HG03159 (cell line): ENCODE measurements around the gene FTCD.
"Not testable (repeated sequence)": the region's sequence is repeated elsewhere in the genome, so short reads cannot be mapped to it uniquely, and the experiment has no call there.

Source experiments
- ATAC-seq: cut with Tn5 transposase; IDR thresholded peaks from one replicate; pipeline ENCODE4 v1.9.1; 2021; ENCODE audit warnings: mild to moderate bottlenecking, moderate library complexity; ENCODE audit not compliant: unreplicated experiment

FTCD gene, protein sequence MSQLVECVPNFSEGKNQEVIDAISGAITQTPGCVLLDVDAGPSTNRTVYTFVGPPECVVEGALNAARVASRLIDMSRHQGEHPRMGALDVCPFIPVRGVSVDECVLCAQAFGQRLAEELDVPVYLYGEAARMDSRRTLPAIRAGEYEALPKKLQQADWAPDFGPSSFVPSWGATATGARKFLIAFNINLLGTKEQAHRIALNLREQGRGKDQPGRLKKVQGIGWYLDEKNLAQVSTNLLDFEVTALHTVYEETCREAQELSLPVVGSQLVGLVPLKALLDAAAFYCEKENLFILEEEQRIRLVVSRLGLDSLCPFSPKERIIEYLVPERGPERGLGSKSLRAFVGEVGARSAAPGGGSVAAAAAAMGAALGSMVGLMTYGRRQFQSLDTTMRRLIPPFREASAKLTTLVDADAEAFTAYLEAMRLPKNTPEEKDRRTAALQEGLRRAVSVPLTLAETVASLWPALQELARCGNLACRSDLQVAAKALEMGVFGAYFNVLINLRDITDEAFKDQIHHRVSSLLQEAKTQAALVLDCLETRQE

DNA sequence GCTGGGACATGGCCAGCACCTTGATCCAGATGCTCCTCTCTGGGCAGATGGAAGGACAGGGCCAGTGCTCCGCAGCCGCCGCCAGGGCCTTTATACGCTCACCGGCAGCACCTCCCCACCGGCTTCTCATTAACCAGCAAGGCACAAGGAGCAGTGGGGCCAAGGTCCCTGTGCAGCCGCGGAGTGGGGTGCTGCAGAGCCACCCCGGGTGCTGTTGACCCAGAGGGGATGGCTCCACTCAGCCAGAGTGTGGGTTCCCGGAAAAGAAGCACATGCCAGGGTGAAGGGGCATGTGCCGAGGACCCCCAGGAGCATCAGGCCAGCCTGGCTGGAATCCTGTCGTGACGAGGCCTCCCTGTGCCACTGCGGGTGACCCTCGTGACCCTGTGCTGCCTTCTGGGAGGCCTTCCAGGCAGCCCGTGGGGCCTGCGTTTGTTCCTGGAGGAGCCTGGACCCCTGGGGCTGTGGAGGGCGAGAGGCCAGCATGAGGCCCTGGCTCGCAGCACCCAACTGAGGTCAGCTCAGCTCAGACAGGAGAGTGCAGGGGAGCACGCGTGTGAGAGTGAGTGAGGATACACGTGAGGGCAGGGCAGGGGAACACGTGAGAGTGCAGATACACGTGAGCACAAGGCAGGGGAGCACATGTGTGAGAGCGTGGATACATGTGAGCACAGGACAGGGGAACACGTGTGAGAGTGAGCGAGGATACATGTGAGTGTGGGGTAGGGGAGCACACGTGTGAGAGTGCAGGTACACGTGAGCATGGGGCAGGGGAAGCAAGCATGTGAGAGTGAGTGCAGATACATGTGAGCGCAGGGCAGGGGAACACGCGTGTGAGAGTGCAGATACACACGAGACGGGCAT is at the start of gene FTCD:
FTCD (minus strand) TSS at position 66 of the 864 bp plus-strand sequence; CDS start at position 10, 56 bp downstream.
- ATAC-seq: no peak

DNA sequence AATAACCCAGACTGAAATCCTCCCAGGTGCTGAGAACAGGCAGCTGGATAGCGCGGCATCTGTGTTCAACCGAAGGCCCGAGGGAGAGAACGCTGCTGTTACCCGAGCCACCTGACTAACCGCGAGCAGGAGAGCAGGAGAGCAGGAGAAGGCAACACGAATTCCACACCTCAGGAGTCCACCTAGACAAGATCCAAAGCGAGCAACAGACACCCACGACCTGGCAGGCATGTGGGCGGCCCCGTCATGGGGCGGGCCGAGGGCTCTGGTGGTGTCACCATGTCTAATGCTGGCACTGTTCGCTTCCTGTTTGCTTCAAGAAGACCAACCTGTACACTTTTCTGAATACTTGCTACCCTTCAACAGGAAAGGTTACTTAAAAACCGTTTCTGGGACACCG is 49.8 kb upstream of the FTCD start:
- no peak for ATAC-seq

DNA sequence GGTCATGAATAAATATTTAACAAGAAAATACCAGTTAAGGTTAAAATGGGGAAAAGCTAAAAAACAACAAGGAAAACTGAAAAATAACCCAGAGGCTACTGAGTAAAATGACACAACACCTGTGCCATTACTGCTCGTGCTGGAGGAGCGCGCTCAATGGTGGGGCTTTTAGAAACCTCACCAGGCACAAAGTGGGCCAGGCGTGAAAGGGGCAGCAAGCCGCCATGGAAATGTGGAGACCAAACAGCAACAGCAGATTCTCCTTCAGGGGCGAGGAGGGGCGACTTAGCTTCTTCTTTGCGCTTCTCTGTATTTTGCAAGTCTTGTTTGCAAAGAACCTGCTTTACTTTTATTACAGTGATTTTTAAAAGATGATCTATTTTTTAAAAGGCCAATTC is 47.8 kb upstream of the FTCD start:
- no peak for ATAC-seq

DNA sequence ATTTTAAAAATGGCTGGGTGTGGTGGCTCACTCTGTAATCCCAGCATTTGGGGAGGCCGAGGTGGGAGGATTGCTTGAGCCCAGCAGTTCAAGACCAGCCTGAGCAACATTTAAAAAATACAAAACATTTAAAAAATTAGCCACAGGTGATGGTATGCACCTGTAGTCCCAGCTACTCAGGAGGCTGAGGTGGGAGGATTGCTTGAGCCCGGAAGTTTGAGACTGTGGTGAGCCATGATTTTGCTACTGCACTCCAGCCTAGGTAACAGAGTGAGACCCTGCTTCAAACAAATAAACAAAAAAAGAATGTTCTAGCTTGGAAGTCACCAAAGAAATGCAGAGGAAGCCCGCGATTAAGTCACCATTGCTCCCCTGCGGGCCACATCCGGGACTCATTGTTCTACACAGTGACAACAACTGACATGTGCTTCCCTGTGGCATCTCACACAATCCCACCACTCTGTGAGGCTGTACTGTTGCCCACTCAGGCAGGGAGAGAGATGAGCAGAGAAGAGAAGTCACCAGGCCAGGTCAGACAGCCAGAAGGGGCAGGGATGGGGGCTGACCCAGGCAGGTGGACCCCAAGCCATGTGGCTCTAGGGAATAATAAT is 47.3 kb upstream of the FTCD start:
- no peak for ATAC-seq

DNA sequence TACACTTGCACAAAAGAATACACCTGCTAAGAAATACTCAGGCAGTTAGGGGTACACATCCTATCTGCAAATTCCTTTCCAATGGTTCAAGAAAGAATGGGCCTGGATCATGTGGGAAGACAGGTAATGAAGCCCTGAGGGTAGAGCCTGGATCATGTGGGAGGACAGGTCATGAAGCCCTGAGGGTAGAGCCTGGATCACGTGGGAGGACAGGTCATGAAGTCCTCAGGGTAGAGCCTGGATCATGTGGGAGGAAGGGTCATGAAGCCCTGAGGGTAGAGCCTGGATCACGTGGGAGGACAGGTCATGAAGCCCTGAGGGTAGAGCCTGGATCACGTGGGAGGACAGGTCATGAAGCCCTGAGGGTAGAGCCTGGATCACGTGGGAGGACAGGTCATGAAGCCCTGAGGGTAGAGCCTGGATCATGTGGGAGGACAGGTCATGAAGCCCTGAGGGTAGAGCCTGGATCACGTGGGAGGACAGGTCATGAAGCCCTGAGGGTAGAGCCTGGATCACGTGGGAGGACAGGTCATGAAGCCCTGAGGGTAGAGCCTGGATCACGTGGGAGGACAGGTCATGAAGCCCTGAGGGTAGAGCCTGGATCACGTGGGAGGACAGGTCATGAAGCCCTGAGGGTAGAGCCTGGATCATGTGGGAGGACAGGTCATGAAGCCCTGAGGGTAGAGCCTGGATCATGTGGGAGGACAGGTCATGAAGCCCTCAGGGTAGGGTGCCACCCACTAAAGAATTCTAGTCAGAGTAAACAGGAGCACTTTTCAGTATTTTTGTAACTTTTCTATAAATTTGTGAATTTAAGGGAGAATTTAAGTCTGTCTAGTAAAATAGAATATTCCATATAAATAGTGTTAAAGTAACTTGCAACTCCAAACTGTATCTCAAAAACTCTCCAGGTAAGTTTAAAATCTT is 45.8 kb upstream of the FTCD start:
- not testable (repeated sequence) for ATAC-seq

DNA sequence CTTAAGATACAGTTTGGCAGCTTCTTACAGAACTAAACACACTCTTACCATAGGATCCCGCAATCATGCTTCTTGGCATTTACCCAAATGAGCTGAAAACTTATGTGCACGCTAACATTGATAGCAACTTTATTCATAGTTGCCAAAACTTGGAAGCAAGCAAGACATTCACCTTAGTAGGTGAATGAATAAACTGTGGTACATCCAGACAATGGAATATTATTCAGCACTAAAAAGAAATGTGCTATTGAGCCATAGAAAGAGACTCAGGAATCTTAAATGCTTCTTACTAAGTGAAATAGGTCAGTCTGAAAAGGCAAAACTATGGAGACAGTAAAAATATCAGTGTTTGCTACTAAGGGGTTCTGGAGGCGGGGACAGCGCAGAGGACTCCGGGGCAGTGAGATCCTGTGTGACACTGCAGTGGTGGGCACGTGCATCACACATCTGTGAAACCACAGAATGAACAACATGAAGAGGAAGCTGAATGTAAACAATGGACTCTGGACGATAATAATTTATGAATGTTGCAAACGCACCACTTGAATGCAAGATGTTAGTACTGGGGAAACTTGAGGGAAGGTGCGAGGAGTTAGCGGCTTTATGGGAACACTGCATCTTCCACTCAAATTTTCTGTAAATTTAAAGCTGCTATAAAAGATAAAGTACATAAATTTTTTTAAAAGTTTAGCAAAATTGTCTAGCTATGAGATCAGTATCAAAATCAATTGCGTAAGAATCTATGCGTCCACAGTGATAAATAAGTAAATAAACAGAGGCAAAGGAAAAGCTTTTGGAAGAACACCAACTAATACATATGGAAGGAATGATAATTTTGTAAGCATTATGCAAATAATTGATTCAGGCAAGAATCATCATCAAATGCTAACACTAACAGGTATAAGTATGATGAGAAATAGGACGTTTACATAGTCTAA is 44.3 kb upstream of the FTCD start:
- no peak for ATAC-seq

DNA sequence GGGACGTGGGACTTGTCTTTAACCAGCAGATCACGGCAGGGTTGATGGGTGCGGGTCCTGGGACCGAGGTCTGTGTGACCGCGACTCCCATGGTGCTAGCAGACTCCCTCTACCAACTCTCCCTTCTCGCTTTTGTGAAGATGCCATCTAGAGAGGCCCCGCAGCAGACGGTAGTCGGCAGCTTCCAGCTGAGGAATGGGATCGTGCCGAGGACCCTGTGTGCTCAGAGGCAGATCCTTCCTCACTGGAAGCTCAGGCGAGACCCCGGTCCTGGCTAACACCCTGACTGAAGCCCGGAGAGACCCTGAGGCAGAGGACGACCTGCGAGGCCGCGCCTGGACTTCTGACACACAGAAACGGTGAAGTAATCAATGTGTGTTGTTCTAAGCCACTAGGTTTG is 41.4 kb upstream of the FTCD start:
- ATAC-seq: no peak

DNA sequence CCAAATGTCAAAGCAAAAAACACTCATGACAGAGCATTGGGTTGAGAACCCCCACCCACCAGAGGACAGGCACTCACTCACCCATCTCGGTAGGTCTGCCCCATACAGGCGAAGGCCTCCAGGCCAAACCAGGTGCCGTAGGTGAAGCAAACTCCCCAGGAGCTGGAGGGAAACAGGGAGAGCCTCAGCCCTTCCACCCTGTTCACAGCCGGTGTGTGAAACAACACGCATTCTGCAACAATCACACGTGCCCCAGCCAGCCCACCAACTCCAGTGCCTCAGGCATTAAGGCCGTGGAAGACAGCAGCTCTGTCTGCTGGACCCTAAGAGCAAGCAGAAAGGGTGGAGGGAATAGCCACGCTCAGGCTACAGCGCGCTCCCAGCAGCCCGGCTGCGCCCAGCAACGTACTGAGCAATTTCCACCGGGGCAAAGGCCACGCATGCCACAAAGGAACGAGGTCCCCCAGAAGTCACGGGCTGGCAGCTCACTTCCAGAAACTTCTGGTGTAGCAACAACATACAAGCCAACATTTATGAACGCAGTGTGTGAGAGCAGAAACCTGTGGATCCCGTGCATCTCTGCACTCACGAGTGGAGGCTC is 40.3 kb upstream of the FTCD start:
- ATAC-seq: no peak

DNA sequence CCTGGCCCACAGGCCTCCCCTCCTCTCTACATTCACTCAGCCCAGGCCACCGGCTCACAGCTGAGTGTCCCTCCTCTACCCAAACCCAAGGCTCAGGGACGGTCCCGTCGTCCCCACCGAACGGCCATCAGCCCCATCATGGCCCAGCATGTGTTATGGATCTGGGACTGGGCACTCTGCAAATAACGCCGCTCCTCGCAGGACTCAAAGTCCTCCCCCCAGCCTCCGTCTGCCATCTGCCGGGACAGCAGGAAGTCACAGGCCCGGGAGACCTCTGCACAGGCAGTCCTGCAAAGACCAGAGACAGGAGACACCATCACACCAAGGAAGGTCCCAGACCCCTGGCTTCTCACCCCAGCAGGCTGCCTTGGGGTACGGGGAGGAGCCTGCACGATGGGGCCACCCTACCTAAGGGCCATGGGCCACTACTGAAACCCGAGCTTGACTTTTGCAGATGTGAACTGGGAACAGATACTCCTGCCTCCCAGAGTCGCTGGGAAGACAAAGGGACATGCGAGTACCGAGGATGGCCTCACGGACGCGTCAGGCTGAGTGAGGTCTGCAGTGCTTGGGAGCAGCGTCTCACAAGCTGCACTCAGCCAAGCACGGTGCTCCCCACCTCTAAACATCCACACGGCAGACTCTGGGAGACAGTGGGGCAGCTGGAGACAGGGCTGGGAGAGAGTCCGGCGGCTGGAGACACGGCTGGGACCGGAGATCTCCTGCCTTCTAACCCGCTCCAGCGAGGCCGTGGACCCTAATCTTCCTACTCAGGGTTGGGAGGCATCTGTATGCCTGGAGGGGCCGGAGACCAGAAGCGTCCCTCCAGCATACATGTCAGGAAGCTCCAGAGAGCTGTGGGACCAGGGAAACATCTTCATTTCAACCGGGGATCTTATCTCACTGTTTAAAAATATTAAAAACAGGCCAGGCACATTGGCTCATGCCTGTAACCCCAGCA is 39.3 kb upstream of the FTCD start:
- no peak for ATAC-seq

DNA sequence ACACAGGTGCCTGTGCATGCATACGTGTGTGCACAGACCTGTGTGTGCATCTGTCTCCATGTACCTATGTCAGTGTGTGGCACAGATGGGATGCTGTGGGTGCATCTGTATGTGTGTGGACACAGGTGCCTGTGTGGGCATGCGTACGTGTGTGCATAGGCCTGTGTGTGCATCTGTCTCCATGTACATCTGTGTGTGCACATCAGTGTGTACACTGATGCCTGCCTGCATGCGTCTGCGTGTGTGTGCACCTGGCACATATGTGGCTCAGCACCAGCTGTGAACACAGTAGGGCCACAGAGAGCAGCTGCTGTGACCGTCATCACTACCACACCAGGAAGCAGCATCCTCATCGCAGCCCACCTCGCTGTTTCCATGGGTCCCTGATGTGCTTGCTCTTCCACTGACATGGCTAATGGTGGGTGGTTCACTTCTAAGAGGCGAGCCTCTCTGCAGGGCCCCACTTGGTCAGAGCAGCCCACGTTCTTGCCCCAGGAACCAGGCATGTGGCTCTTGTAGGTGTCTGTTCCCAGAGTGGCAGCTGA is 38.5 kb upstream of the FTCD start:
- no peak for ATAC-seq

DNA sequence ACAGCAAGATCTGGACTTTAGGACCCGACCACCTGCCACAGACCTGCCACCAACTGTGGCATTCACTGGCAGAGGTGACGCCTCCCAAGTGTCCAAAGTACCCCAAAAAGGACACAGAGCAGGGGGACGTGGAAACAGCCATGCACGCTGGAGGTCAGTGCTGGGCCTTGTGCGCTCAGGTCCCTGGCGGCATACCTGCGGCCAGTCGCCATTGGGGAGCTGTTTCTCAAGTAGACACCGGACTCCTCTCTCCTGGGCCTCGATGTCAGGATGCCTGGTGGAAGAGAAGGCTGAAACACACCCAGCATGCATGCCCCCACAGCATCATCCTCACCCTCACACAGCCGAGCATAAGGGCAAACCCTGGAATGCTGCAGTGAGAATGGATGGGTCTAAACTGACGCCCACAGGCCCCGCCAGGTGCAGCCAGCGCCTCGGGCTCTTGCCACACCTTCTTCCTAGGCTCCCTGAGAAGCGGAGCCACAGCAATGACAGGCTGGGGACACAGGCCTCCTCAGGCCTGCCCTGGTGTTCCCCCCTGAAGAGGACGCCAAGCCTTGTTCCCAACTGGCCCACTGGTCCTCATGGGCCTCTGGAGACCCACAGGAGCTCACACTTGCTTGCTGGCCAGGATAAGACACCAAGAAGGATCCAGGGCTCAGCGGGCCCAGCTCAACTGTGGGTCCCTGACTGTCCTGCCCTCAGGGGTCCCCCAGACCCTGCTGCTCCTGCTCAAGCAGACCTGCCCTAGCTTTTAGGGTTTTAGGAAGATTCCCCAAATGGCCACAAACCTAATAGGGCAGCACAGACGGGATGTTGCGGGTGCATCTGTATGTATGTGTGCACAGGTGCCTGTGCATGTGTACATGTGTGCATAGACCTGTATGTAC is 36.6 kb upstream of the FTCD start:
- no peak for ATAC-seq

DNA sequence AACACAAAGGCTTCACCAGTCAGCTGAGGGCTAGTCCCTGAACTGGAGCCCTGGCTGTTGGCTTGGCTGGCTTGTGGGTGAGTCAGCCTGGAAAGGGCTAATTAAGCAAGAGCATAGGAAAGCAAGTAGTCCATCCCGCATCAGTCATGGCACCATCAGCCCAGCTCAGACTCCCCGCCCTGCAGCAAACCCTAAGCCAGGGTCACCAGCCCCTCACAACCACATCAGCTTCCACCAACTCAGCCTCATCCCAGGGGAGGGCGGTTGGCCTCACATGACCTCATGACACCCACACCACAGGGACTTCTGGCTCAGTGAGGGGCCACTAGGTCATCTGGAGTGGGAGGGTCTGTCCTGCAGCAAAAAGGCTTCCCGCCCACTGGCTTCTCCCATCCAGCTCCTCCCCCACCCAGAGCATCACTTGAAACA is 35.9 kb upstream of the FTCD start:
- no peak for ATAC-seq

DNA sequence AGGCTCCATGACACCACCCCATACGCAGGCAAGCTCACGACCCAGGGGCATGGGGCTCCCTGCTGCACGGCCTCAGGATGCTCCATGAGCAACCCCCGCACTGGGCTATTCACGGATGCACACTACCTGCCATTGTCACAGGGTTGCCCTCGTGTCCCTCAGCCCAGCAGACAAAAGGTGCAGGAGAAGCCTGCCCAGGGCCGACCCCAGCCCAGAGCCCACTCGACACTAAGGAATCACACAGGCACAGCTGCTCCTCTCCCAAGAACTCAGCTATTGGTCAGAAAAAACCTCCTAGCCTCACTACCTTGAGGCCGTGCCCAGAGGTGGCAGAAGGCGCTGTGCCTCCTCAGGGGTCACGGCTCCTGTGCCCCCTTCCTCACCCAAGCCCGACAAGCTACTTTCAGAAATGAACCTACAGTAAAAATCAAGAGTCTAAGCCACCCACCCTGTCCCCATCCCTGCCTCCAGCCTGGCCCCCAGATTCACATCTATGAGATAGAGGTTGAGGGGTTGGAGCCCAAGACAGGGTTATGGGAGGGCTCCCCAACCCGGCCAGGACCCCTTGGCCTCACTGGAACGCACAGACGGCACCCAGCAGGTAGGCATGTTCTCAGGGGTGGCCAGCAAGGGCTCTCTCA is 35.2 kb upstream of the FTCD start:
- ATAC-seq: no peak

DNA sequence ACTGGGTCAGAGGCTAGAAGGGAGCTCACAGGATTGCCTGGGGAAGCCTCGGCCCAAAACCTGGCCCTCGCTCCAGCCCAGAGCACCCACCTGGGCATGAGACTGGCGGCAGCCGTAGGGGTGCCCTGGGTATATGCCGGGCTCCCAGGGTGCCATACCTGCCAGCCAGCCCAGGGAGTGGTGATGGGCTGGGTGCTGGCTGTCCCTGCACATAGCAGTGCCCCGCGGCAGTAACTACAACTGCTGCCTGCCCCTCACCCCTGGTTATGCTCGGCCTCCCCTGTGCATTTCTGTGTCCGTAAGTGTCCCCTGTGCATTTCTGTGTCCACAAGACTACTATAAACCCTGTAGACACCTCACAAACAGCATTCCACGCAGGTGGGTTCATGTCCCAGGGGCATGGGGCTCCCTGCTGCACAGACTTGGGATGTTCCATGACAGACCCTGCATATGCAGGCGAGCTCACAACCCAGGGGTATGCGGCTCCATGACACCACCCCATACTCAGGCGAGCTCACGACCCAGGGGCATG is 34.6 kb upstream of the FTCD start:
- no peak for ATAC-seq

DNA sequence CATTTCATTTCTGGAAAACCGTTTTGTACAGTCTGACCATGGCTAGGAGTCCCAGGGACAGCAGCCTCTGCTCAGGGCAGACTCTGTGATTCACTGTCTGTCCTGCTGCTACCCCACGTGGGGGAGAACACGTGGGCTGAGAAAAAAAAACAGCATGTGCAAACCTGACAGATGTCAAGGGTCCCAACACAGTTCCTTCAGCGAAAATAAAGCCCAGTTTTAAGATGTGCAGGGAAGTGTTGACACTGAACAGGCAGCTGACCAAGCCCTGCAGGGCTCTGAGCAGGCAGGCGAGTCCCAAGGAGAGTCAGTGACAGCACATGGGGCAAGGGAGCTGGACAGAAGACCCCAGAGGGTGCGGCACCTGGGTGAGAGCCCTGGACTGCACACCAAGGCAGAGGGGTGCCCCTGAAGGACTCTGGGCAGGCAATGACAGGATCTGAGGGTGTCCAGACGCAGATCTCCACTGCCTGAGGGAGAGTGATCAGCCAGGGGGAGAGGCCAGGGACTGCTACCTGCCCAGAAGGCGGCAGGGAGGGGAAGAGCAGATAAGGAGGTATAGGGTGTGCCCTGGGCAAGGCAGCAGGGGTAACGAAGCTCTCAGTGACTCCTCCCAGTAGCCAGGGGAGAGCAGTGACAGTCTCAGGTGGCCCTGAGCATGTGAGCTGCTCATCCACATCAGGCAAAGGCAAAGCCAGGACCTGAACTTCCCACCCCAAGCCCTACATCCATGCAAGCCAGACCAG is 34.0 kb upstream of the FTCD start:
- ATAC-seq: no peak
